HG03558 (cell line): ENCODE measurements around the gene POMGNT2.
"Not testable (repeated sequence)": the region's sequence is repeated elsewhere in the genome, so short reads cannot be mapped to it uniquely, and the experiment has no call there.

ENCODE experiments used
- ATAC-seq: cut with Tn5 transposase; IDR thresholded peaks from one replicate; pipeline ENCODE4 v1.9.1; 2021; ENCODE audit warnings: moderate number of reproducible peaks; ENCODE audit not compliant: unreplicated experiment; ENCODE audit errors: extremely low read depth

POMGNT2 gene

DNA sequence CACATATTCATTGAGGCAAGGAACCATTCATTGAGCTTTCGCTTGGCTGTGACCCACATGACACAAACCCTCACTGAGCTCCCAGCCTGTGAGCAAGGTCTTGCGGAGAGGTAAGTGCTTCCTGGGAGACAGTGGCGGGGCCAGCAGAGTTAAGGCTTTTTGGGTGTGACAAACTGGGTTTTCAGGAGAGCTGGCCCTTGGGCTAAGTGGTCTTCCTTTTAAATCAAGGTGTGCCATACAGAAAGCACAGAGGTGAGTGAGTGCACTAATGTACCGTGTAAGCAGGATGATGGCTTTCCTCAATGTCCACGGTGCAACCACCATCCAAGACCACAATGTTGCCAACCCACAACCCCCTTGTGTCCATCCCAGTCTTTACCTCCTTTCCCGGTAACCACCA lies 28.6 kb downstream of the POMGNT2 start:
- no peak for ATAC-seq

- no peak for ATAC-seq
Observed at GRCh38 chr3:43076857-43077256, 29.0 kb downstream of the POMGNT2 start.

DNA sequence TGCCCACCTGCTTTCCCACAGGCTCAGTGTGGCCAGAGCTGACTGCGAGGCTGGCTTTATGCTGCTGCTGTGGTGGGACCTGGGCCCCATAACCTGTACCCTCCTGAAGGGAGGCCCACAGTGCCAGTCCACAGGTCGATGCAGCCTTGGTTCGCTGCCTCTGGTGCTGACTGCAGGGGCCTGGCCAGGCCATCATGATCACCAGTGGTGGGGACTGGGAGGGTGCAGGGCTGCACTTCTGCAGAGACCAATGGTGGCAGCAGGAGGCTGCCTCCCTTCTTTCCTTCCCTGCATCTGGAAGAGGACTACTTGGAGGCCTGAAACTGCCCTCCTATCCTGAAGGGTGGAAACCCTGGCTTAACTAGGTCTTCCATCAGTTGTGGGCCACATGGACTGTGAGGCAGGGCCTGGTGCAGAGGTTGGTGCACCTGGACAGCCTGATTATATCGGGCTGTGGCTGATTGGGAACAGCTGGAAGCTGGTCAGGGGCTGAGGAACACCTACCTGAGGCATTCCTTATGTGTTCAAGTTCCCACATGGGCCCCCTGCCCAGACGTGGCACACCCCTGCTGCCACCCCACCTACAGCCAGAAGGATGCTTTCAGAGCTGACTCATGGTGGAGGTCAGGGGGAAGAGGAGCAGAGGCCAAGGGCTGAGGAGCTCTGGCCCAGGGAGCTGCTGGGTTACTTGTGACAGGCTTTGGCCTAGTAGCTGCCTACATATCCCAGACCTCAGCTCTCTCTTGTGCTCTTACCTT lies 29.8 kb downstream of the POMGNT2 start:
- ATAC-seq: no peak

DNA sequence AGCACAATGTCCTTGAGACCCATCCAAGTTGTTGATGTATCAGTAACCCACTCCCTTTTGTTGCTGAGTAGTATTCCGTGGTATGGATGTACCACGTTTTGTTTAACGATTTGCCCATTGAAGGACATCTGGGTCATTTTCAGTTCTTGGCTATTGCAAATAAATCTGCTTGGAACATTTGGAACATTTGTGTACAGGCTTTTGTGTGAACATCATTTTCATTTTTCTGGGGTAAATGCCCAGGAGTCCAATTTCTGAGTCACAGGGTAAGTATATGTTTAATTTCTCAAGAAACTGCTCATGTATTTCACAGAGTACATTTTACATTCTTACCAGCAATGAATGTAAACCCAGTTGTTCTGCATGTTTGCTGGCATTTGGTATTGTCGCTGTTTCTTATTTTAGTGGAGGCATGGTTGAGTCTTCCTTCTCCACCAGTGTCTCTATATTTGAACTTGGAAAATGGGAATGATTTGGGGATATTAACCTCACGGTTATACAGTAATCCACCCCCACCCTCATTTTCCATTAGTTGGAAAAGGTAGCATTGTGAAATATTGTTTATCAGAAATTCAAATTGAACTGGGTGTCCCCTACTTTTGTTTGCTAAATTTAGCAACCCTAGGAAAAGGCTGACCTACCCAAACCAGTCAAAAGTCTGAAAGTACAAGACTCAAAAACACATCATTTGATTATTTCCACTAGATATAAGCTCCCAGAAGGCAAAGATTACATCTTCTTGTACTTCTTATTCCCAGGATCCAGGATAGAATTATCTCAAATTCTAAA lies 30.8 kb downstream of the POMGNT2 start:
- no peak for ATAC-seq

GRCh38 chr3:43074482-43074881 lies 31.4 kb downstream of the POMGNT2 start:
- ATAC-seq: no peak

- no peak for ATAC-seq
Observed at GRCh38 chr3:43073836-43074220, 32.1 kb downstream of the POMGNT2 start.

DNA sequence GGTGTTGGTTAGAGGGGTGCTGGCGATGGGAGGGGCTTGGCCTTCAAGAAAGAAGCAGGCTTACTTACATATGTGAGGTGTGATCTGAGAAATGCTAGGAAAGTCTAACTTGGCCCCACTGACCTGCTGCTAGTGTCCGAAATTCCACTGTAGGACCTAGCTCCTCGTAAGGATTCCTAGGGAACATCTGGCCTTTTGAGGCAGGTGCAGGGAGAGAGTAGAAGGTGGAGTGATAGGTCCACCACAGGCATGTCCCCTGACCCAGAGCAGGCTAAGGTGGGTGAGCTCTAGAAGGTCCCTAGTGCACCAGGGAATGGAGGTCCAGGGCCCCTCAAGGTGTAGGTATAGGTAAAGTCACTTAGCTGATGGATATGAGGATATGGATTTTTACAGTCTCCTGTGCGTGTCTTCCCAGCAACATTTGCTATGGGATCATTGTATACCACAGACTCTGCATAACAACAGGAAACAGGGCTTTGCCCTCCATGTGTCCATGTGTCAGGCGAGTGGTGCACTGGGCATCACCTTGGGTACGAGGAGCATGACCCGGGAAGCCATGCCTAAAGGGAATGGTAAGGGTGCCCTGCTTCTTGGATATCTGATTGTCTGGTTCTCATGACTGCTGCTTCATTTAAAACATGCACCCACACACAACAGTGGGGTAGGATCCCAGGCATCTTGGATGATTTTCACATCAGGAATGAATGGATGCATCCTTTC lies 32.6 kb downstream of the POMGNT2 start:
- no peak for ATAC-seq

DNA sequence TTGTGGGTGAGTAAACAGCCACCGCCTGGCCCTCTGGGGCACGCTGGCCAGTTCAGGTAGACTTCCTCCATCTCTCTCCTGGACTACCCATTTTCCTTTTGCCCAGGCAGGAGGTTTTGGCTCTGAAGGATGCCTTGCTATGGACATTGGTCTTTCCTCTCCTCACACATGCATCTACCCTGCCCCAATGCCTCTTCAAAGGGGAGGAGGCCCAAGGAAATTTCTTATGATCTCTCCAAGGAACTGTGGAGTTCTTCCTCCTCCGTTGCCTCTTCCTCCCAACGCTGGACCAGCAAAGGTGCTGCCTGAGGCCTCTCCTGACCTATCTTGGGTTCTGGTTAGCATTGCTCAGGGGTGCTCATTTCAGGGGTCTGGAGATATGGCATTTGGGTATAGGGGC lies 33.5 kb downstream of the POMGNT2 start:
- ATAC-seq: no peak

GRCh38 chr3:43071313-43071893 lies 34.5 kb downstream of the POMGNT2 start:
- no peak for ATAC-seq

DNA sequence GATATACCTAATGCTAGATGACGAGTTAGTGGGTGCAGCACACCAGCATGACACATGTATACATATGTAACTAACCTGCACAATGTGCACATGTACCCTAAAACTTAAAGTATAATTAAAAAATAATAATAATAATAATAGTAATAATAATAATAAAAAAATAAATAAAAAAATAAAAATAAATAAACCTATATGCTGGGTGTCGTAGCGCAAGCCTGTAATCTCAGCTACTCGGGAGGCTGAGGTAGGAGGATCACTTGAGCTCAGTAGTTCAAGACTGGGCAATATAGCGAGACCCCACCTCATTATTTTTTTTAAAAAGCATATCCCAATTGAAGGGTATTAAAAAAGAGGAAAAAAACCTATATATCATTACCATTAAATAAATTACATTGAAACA lies 35.2 kb downstream of the POMGNT2 start:
- ATAC-seq: not testable (repeated sequence)

GRCh38 chr3:43063114-43063513 lies 42.8 kb downstream of the POMGNT2 start:
- ATAC-seq: no peak

GRCh38 chr3:43062564-43063040 lies 43.3 kb downstream of the POMGNT2 start:
- ATAC-seq: no peak

GRCh38 chr3:43062040-43062563 lies 43.8 kb downstream of the POMGNT2 start:
- ATAC-seq: no peak

- no peak for ATAC-seq
Observed at GRCh38 chr3:43061101-43061895, 44.6 kb downstream of the POMGNT2 start.

GRCh38 chr3:43059456-43059855 lies 46.4 kb downstream of the POMGNT2 start:
- no peak for ATAC-seq

DNA sequence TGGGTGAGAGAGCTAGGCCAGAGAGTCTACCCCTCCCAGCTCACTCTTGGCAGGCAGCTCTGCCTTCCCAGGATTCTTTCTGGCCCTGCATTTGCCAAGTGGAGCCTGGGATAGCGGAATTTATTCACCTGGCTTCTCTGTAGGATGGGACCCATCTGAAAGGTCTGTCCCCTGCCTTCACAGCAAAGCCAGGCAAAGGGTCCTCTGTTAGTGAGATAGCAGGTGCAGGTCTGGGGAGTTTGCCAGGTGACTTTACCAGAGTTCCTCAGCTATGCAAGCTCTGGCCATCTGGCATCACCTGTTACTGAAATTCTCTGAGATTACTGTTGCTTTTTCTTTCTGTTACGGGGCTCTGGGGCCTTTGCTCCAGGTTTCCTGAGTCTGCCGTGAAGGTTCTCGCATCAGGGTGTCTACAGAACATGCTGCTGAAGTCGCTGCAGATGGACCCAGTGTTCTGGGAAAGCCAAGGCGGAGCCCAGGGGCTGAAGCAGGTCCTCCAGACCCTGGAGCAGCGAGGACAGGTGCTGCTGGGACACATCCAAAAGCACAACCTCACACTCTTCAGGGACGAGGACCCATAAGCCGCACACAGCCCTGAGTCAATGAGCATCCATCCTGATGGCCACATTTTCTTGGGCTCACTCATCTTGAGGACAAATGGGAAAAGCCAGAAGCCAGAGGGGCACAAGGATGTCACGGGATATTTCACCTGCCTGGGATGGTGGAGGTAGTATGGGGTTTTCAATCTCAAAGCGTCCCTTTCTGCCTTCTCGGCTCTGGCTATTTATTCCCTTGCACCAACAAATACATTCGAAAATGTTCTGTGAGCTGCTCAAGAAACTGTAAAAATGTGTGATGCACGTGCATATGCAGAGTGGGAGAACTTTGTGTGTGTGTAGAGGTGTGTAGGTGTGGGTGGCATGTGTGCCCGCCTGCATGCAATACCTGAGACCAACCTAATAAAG lies 49.8 kb downstream of the POMGNT2 start:
- ATAC-seq: no peak

DNA sequence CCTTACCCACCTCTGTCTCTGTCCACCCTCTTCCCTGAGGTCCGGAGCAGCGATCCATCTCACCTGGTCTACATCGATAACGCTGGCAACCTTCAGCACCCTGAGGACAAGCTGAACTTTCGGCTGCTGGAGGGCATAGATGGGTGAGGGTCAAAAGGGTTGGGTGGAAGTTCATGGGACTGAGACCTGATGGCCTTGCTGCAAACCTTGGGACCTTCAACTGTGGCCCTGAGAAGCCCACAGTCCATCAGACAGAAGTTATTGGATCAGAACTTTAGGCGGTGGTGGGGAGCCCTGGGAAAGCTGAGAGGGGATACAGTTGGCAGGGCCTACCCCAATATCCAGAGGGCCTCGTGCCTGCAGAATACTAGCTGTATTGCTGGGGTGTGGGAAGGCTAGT lies 50.5 kb downstream of the POMGNT2 start:
- no peak for ATAC-seq

GRCh38 chr3:43054754-43055153 lies 51.1 kb downstream of the POMGNT2 start:
- no peak for ATAC-seq
